Measurements from ENCODE around the gene GPR22. TPM values are rescaled to one million over a fixed set of nuclear protein-coding genes. Genes with fewer than 3 reads are reported as not detected.

The GPR22 gene
- polyA plus RNA-seq, 3 donors: 0.18 TPM; not detected in 2

GRCh38 chr7:107428642-107429041, 41.2 kb upstream of the GPR22 start:
- Histone ChIP-seq H3K36me3 (replicated peaks in 1 of 2; ENCODE audit: control insufficient read depth in 1 of 2, insufficient read depth in 2 of 2, low read length in 2 of 2) (peaks cover 0 to 16% of the 10 kb centered on the region in 2 donors), H3K27ac (ENCODE audit: low read depth in 1 of 2, low read length in 2 of 2) (no peak overlapping the region), H3K4me2 (replicated peaks; ENCODE audit: extremely low read depth, low read length, poor library complexity, severe bottlenecking) (no peak overlapping the region), H3K4me1 (ENCODE audit: control insufficient read depth in 1 of 2, insufficient read depth in 2 of 2, low read length in 2 of 2) (no peaks in the 10 kb centered on the region), H3K9ac (ENCODE audit: insufficient read depth, low read length, poor library complexity, severe bottlenecking) (no peak overlapping the region), H3K4me3 (replicated peaks in 1 of 3; ENCODE audit: low read depth in 2 of 3, low read length in 3 of 3) (no peak overlapping the region), H4K20me1 (ENCODE audit: insufficient read depth, low read length) (no peaks in the 10 kb centered on the region), H2AFZ (ENCODE audit: insufficient read depth, low read depth, low read length, poor library complexity, severe bottlenecking) (no peak overlapping the region), H3K79me2 (ENCODE audit: insufficient read depth, low read length) (no peaks in the 10 kb centered on the region), H3K27me3 (ENCODE audit: control insufficient read depth in 2 of 2, insufficient read depth in 2 of 2, low read length in 2 of 2) (no peaks in the 10 kb centered on the region), H3K9me3 (replicated peaks in 1 of 2; ENCODE audit: control insufficient read depth in 1 of 2, insufficient read depth in 1 of 2, low read length in 2 of 2) (peaks cover 3 to 4% of the 10 kb centered on the region in 2 donors)
- intact Hi-C loops (cut with micrococcal nuclease): no loop called here
- Mint-ChIP-seq H3K4me1 (peaks cover 1% of the 10 kb centered on the region), H3K9me3 (peaks cover 1 to 11% (median 4%) of the 10 kb centered on the region in 7 donors), H3K27me3 (ENCODE audit: low read depth in 3 of 3) (no peaks in the 10 kb centered on the region), H3K4me3 (no peak overlapping the region), H3K27ac (no peak overlapping the region), H3K36me3 (peaks cover 10 to 13% of the 10 kb centered on the region in 2 donors)
- no CpG with 5 or more reads among the region's 1 CpG for WGBS (ENCODE audit: insufficient coverage)
- no peak for DNase-seq
- TF ChIP-seq, protein P1, sequence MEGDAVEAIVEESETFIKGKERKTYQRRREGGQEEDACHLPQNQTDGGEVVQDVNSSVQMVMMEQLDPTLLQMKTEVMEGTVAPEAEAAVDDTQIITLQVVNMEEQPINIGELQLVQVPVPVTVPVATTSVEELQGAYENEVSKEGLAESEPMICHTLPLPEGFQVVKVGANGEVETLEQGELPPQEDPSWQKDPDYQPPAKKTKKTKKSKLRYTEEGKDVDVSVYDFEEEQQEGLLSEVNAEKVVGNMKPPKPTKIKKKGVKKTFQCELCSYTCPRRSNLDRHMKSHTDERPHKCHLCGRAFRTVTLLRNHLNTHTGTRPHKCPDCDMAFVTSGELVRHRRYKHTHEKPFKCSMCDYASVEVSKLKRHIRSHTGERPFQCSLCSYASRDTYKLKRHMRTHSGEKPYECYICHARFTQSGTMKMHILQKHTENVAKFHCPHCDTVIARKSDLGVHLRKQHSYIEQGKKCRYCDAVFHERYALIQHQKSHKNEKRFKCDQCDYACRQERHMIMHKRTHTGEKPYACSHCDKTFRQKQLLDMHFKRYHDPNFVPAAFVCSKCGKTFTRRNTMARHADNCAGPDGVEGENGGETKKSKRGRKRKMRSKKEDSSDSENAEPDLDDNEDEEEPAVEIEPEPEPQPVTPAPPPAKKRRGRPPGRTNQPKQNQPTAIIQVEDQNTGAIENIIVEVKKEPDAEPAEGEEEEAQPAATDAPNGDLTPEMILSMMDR (IDR thresholded peaks at IDR 0.05): no peak

DNA sequence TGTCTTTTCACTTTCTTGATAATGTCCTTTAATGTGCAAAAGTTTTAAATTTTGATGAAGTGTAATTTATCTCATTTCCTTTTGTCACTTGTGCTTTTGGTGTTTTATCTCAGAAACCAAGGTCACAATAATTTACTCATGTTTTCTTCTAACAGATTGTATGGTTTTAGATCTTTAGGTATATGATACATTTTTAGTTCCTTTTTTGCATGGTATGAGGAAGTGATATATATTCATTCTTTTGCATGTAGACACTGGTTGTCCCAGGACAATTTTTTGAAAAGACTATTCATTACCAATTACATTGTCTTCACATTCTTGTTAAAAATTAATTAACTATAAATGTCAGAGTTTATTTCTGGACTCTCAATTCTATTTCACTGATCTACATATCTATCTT, 39.8 kb upstream of the GPR22 start:
- no peak overlapping the region for H3K27ac Mint-ChIP-seq
- Histone ChIP-seq H3K9ac (ENCODE audit: insufficient read depth, low read length, poor library complexity, severe bottlenecking) (no peak overlapping the region), H3K36me3 (replicated peaks in 1 of 2; ENCODE audit: control insufficient read depth in 1 of 2, insufficient read depth in 2 of 2, low read length in 2 of 2) (peaks cover 0 to 16% of the 10 kb centered on the region in 2 donors), H3K4me2 (replicated peaks; ENCODE audit: extremely low read depth, low read length, poor library complexity, severe bottlenecking) (no peak overlapping the region), H3K4me1 (ENCODE audit: control insufficient read depth in 1 of 2, insufficient read depth in 2 of 2, low read length in 2 of 2) (no peaks in the 10 kb centered on the region), H3K27ac (ENCODE audit: low read depth in 1 of 2, low read length in 2 of 2) (no peak overlapping the region), H3K4me3 (replicated peaks in 1 of 3; ENCODE audit: low read depth in 2 of 3, low read length in 3 of 3) (no peak overlapping the region), H3K9me3 (replicated peaks in 1 of 2; ENCODE audit: control insufficient read depth in 1 of 2, insufficient read depth in 1 of 2, low read length in 2 of 2) (peaks cover 3 to 4% of the 10 kb centered on the region in 2 donors), H3K27me3 (ENCODE audit: control insufficient read depth in 2 of 2, insufficient read depth in 2 of 2, low read length in 2 of 2) (no peaks in the 10 kb centered on the region), H4K20me1 (ENCODE audit: insufficient read depth, low read length) (no peaks in the 10 kb centered on the region), H2AFZ (ENCODE audit: insufficient read depth, low read depth, low read length, poor library complexity, severe bottlenecking) (no peak overlapping the region), H3K79me2 (ENCODE audit: insufficient read depth, low read length) (no peaks in the 10 kb centered on the region)
- no peak overlapping the region for H3K4me3 Mint-ChIP-seq
- H3K27me3 Mint-ChIP-seq (ENCODE audit: low read depth in 3 of 3): no peaks in the 10 kb centered on the region
- H3K36me3 Mint-ChIP-seq: peaks cover 13 to 14% of the 10 kb centered on the region in 2 donors
- DNase-seq: no peak
- peaks cover 1% of the 10 kb centered on the region for H3K4me1 Mint-ChIP-seq
- intact Hi-C loops (cut with micrococcal nuclease): no loop called here
- TF ChIP-seq, protein P1 (IDR thresholded peaks at IDR 0.05): no peak
- H3K9me3 Mint-ChIP-seq: peaks cover 1 to 11% (median 4%) of the 10 kb centered on the region in 7 donors
